Peyer's patch (tissue), 4 donors: ENCODE results near the gene KRTAP10-11.

Experiments used
- POLR2A ChIP-seq, 2 donors: fragments of 450-650 bp; IDR thresholded peaks; one replicate each; pipeline ENCODE4 v1.5.1; 2017; ENCODE audit warnings: antibody characterized with exemption in 2 of 2, mild to moderate bottlenecking in 2 of 2, moderate library complexity in 2 of 2
- TF ChIP-seq, protein P1 (sequence below), 6 experiments: fragments of 450-650 bp in 4 of 6; fragments of 200-600 bp in 2 of 6; sonication (generic) in 1 of 6; IDR thresholded peaks; one replicate each; pipeline ENCODE4 v1.5.1; 2017 to 2019; ENCODE audit warnings: antibody characterized with exemption in 6 of 6, mild to moderate bottlenecking in 3 of 6, moderate library complexity in 1 of 6

- TF ChIP-seq, protein P1, sequence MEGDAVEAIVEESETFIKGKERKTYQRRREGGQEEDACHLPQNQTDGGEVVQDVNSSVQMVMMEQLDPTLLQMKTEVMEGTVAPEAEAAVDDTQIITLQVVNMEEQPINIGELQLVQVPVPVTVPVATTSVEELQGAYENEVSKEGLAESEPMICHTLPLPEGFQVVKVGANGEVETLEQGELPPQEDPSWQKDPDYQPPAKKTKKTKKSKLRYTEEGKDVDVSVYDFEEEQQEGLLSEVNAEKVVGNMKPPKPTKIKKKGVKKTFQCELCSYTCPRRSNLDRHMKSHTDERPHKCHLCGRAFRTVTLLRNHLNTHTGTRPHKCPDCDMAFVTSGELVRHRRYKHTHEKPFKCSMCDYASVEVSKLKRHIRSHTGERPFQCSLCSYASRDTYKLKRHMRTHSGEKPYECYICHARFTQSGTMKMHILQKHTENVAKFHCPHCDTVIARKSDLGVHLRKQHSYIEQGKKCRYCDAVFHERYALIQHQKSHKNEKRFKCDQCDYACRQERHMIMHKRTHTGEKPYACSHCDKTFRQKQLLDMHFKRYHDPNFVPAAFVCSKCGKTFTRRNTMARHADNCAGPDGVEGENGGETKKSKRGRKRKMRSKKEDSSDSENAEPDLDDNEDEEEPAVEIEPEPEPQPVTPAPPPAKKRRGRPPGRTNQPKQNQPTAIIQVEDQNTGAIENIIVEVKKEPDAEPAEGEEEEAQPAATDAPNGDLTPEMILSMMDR (IDR thresholded peaks at IDR 0.05): no peak
- no peak for TF ChIP-seq POLR2A (IDR thresholded peaks at IDR 0.05)
These were observed 5.5 kb upstream of the KRTAP10-11 start for GRCh38 chr21:44640761-44641160.
